Neural progenitor cell (in vitro differentiated cells): ENCODE results near the gene CD48.

Source experiments
- EZH2 ChIP-seq: fragments of 200-600 bp; sonication (generic); IDR thresholded peaks from 2 replicates; pipeline ENCODE4 v1.6.1; 2017; ENCODE audit warnings: antibody characterized with exemption, mild to moderate bottlenecking, moderate library complexity
- EZH2phosphoT487 ChIP-seq: fragments of 200-600 bp; sonication (generic); IDR thresholded peaks from 2 replicates; pipeline ENCODE4 v1.6.1; 2017; ENCODE audit warnings: antibody characterized with exemption

- no peak for TF ChIP-seq EZH2phosphoT487
- TF ChIP-seq EZH2, result no peak
Observed at GRCh38 chr1:160642281-160642644, 69.4 kb downstream of the CD48 start.
